Left lung (tissue), 10 donors: ENCODE results near the gene SLC6A7. TPM values are rescaled to one million over a fixed set of nuclear protein-coding genes. Genes with fewer than 3 reads are reported as not detected.

Experiments used
- ATAC-seq: fragments of 200-7000 bp; cut with Tn5 transposase; one replicate; pipeline ENCODE4 v1.9.1; 2020; ENCODE audit warnings: moderate library complexity
- DNase-seq, 4 donors: peaks; one replicate each; pipeline ENCODE4 v3.0.0-alpha.2; 2013 to 2020
- H3K27ac ChIP-seq, 2 donors: fragments of 200-600 bp; sonication (generic) in 1 of 2; one replicate each; pipeline versions ENCODE4 v1.5.0 to v1.8.0; 2020 to 2021
- H3K27me3 ChIP-seq, 2 donors: fragments of 200-600 bp; sonication (generic) in 1 of 2; one replicate each; pipeline versions ENCODE4 v1.5.0 to v1.8.0; 2020 to 2021
- H3K36me3 ChIP-seq, 2 donors: fragments of 200-600 bp; sonication (generic) in 1 of 2; one replicate each; pipeline versions ENCODE4 v1.5.0 to v1.8.0; 2020 to 2021
- H3K4me1 ChIP-seq, 2 donors: fragments of 200-600 bp; one replicate each; pipeline ENCODE4 v1.8.0; 2021
- H3K4me3 ChIP-seq, 2 donors: fragments of 200-600 bp; sonication (generic) in 1 of 2; one replicate each; pipeline versions ENCODE4 v1.5.0 to v1.8.0; 2020 to 2021; ENCODE audit warnings: mild to moderate bottlenecking in 1 of 2
- H3K9me3 ChIP-seq, 2 donors: fragments of 200-600 bp; sonication (generic) in 1 of 2; one replicate each; pipeline versions ENCODE4 v1.5.0 to v1.8.0; 2020 to 2021
- CTCF ChIP-seq, 2 donors: fragments of 200-600 bp; sonication (generic) in 1 of 2; IDR thresholded peaks; one replicate each; pipeline versions ENCODE4 v1.5.0 to v1.8.0; 2021; ENCODE audit warnings: antibody characterized with exemption in 2 of 2
- intact Hi-C, 2 donors: fragments of 100-400 bp; cut with DNase I; formaldehyde crosslinking; loops; one replicate each; pipeline versions ENCODE4 v1.11.2 to v1.14.2; 2022
- polyA plus RNA-seq, 6 donors: library from polyadenylated mRNA; unstranded; fragments of 120-200 nt; gene quantifications; one replicate each; pipeline ENCODE4 v1.2.1, GENCODE V29; 2013; ENCODE audit not compliant: insufficient read length in 6 of 6
- total RNA-seq, 2 donors: library from RNA; stranded (reverse); fragmentation: NEBNext Ultra II Directional; extraction: Animal tissue kit (Norgen Biotek cat#: 25700); gene quantifications; one replicate each; pipeline ENCODE4 v1.2.1, GENCODE V29; 2021
- donor health status: DM: no; HTN: yes; CAD: no.
- donor health status: DM: no; HTN: no; CAD: no.

The SLC6A7 gene
- total and polyA plus RNA-seq, 8 donors, result 0.13 TPM; not detected in 7

GRCh38 chr5:150181027-150181426 lies 8.8 kb upstream of the SLC6A7 start:
- H3K27ac ChIP-seq, result peak overlapping the region; percentile 23 to 67
- peaks cover 0 to 16% of the 10 kb centered on the region in 2 donors for H3K4me1 ChIP-seq
- peak in 1 of 4 donors; percentile 34 for DNase-seq
- no peak for TF ChIP-seq CTCF (IDR thresholded peaks at IDR 0.05)
- H3K27me3 ChIP-seq, result no peaks in the 10 kb centered on the region
- peak; percentile 15 for ATAC-seq
- H3K36me3 ChIP-seq, result no peaks in the 10 kb centered on the region
- H3K4me3 ChIP-seq, result no peak overlapping the region
- intact Hi-C loops, result no loop called here
- H3K9me3 ChIP-seq, result no peaks in the 10 kb centered on the region

- H3K27me3 ChIP-seq, result no peaks in the 10 kb centered on the region
- no peak overlapping the region for H3K4me3 ChIP-seq
- no peak for TF ChIP-seq CTCF (IDR thresholded peaks at IDR 0.05)
- H3K9me3 ChIP-seq, result no peaks in the 10 kb centered on the region
- intact Hi-C loops, result no loop called here
- ATAC-seq (no peak), DNase-seq (peak in 1 of 4 donors; percentile 53)
- no peaks in the 10 kb centered on the region for H3K36me3 ChIP-seq
- H3K27ac ChIP-seq, result no peak overlapping the region
- H3K4me1 ChIP-seq, result peaks cover 0 to 16% of the 10 kb centered on the region in 2 donors
Measured at GRCh38 chr5:150181766-150182545, 7.9 kb upstream of the SLC6A7 start.

- intact Hi-C loops, result no loop called here
- Histone ChIP-seq H3K4me1 (peaks cover 0 to 16% of the 10 kb centered on the region in 2 donors), H3K27ac (no peak overlapping the region), H3K27me3 (no peaks in the 10 kb centered on the region), H3K36me3 (no peaks in the 10 kb centered on the region), H3K4me3 (no peak overlapping the region), H3K9me3 (no peaks in the 10 kb centered on the region)
- no peak for ATAC-seq
- TF ChIP-seq CTCF (IDR thresholded peaks at IDR 0.05), result no peak
- DNase-seq, result peak in 1 of 4 donors; percentile 24
Measured at GRCh38 chr5:150182774-150183173, 7.1 kb upstream of the SLC6A7 start.

GRCh38 chr5:150183436-150183835 lies 6.4 kb upstream of the SLC6A7 start:
- intact Hi-C loops, result no loop called here
- H3K9me3 ChIP-seq, result no peaks in the 10 kb centered on the region
- no peak for ATAC-seq
- peak in 1 of 4 donors; percentile 71 for DNase-seq
- H3K36me3 ChIP-seq, result no peaks in the 10 kb centered on the region
- H3K4me3 ChIP-seq, result no peak overlapping the region
- H3K4me1 ChIP-seq, result peaks cover 0 to 16% of the 10 kb centered on the region in 2 donors
- no peak for TF ChIP-seq CTCF (IDR thresholded peaks at IDR 0.05)
- H3K27ac ChIP-seq, result no peak overlapping the region
- peaks cover 0 to 4% of the 10 kb centered on the region in 2 donors for H3K27me3 ChIP-seq

- DNase-seq, result peak in 1 of 4 donors; percentile 30
- H3K4me1 ChIP-seq, result peaks cover 0 to 16% of the 10 kb centered on the region in 2 donors
- no peaks in the 10 kb centered on the region for H3K9me3 ChIP-seq
- no peak for TF ChIP-seq CTCF (IDR thresholded peaks at IDR 0.05)
- H3K27ac ChIP-seq, result no peak overlapping the region
- ATAC-seq, result no peak
- H3K4me3 ChIP-seq, result no peak overlapping the region
- peaks cover 1 to 10% of the 10 kb centered on the region in 2 donors for H3K27me3 ChIP-seq
- H3K36me3 ChIP-seq, result no peaks in the 10 kb centered on the region
- intact Hi-C loops, result no loop called here
Measured at GRCh38 chr5:150184006-150184405, 5.9 kb upstream of the SLC6A7 start.
